Measurements from ENCODE around the gene PTPN1. TPM values are rescaled to one million over a fixed set of nuclear protein-coding genes. Genes with fewer than 3 reads are reported as not detected.
A peak's percentile ranks its signal among the peaks of the same experiment; 100 is the strongest.

PTPN1 gene
- total RNA-seq, 2 donors from 2014 or later, result 65.5 to 67.7 TPM

DNA sequence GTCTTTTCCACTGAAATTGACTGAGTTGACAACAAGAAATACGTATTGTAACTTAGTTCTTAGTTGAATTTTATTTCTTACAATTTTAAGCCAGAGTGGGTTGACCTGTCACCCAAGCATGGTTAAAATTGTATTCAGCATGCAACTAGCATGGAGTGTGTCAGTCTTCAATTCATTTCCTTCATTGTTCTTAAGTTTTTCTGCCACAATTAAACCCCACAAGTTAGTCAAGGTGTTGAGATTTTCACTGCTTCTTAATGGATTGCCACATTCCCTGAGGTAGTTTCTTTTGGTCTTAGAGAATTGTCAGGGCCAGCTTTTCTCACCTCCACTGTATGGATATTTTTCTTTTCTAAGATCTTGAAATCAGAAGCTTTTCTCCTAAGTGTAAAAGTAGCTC is 2.1 kb downstream of the PTPN1 start:
- no peak for ATAC-seq

DNA sequence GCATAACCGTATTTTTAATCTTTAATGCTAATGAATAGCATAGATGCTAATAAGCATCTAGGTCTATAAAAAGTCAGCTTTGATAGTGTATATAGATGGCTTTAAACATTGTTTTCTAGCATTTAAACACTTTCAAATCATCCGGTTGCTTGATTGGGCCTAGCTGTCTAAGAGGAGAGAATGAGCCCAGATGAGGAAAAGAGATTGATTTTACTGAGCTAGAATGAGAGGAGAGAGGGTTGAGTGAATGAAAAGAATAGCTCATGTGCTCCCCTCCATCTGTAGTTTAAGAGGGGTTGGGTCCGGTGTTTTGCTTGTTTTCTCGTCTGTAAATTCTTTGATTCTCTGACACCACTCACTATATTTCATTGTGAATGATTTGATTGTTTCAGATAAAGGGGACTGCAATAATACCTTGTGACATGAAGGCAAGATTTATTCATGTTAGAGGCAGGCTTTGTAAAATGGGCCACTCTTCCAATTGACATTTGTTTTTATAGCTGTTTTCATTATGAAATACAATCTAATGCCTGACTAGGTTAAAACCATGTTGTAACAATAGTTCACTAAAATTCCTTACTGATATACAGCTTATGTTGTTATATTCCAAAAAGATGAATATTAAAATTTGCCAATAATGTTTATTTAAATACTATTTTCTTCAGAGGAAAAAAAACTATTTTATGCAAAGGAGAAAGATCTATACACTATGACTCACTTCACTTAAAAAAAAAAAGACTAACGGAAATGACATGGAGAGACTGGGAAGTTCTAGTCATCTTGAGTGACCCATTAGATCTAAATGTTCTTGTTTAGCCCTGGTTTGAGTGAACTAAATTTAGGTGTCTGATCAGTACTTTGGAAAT is 3.2 kb downstream of the PTPN1 start:
- no peaks in the 10 kb centered on the region for H3K27me3 Mint-ChIP-seq
- peaks cover 7% of the 10 kb centered on the region for H3K36me3 Mint-ChIP-seq (ENCODE audit: low read depth)
- ATAC-seq, result no peak
- peak overlapping the region; percentile 100 for H3K4me3 Mint-ChIP-seq
- no peaks in the 10 kb centered on the region for H3K9me3 ChIP-seq (ENCODE audit: control insufficient read depth, low read length, poor library complexity, severe bottlenecking)
- H3K4me1 Mint-ChIP-seq, result peaks cover 65% of the 10 kb centered on the region
- H3K27ac Mint-ChIP-seq, result peak overlapping the region; percentile 99
- DNase-seq, result no peak

More for the DNA sequence above, 2.1 kb downstream of the PTPN1 start:
- H3K9me3 ChIP-seq (ENCODE audit: control insufficient read depth, low read length, poor library complexity, severe bottlenecking), result no peaks in the 10 kb centered on the region
- peaks cover 7% of the 10 kb centered on the region for H3K36me3 Mint-ChIP-seq (ENCODE audit: low read depth)
- H3K4me1 Mint-ChIP-seq, result peaks cover 56% of the 10 kb centered on the region
- no peak for DNase-seq
- no peaks in the 10 kb centered on the region for H3K27me3 Mint-ChIP-seq
- peak overlapping the region; percentile 100 for H3K4me3 Mint-ChIP-seq
- peak overlapping the region; percentile 99 for H3K27ac Mint-ChIP-seq

GRCh38 chr20:50514035-50514337 is 3.8 kb downstream of the PTPN1 start:
- ATAC-seq, result no peak
- peaks cover 7% of the 10 kb centered on the region for H3K36me3 Mint-ChIP-seq (ENCODE audit: low read depth)
- H3K27ac Mint-ChIP-seq, result peak overlapping the region; percentile 99

GRCh38 chr20:50514750-50515149 is 4.6 kb downstream of the PTPN1 start:
- Mint-ChIP-seq H3K27ac (peak overlapping the region; percentile 99), H3K27me3 (no peaks in the 10 kb centered on the region), H3K4me1 (peaks cover 77% of the 10 kb centered on the region), H3K4me3 (peak overlapping the region; percentile 75), H3K36me3 (ENCODE audit: low read depth) (peaks cover 7% of the 10 kb centered on the region)
- H3K9me3 ChIP-seq (ENCODE audit: control insufficient read depth, low read length, poor library complexity, severe bottlenecking), result no peaks in the 10 kb centered on the region
- ATAC-seq, result no peak
- DNase-seq, result no peak

More at GRCh38 chr20:50514035-50514337, 3.8 kb downstream of the PTPN1 start:
- Mint-ChIP-seq H3K4me1 (peaks cover 69% of the 10 kb centered on the region), H3K27me3 (no peaks in the 10 kb centered on the region), H3K4me3 (peak overlapping the region; percentile 100)
- no peak for DNase-seq
- no peaks in the 10 kb centered on the region for H3K9me3 ChIP-seq (ENCODE audit: control insufficient read depth, low read length, poor library complexity, severe bottlenecking)

GRCh38 chr20:50515471-50516106 is 5.4 kb downstream of the PTPN1 start:
- Mint-ChIP-seq H3K4me1 (peaks cover 84% of the 10 kb centered on the region), H3K4me3 (peak overlapping the region; percentile 69), H3K36me3 (ENCODE audit: low read depth) (peaks cover 7% of the 10 kb centered on the region), H3K27me3 (no peaks in the 10 kb centered on the region), H3K27ac (peak overlapping the region; percentile 99)
- no peaks in the 10 kb centered on the region for H3K9me3 ChIP-seq (ENCODE audit: control insufficient read depth, low read length, poor library complexity, severe bottlenecking)
- ATAC-seq (no peak), DNase-seq (no peak)

- Mint-ChIP-seq H3K4me3 (peak overlapping the region; percentile 69), H3K4me1 (peaks cover 80% of the 10 kb centered on the region), H3K27ac (peak overlapping the region; percentile 99), H3K27me3 (no peaks in the 10 kb centered on the region), H3K36me3 (ENCODE audit: low read depth) (peaks cover 3% of the 10 kb centered on the region)
- DNase-seq (no peak), ATAC-seq (peak; percentile 4)
- H3K9me3 ChIP-seq (ENCODE audit: control insufficient read depth, low read length, poor library complexity, severe bottlenecking), result no peaks in the 10 kb centered on the region
Observed at GRCh38 chr20:50516180-50516934, 6.2 kb downstream of the PTPN1 start.

DNA sequence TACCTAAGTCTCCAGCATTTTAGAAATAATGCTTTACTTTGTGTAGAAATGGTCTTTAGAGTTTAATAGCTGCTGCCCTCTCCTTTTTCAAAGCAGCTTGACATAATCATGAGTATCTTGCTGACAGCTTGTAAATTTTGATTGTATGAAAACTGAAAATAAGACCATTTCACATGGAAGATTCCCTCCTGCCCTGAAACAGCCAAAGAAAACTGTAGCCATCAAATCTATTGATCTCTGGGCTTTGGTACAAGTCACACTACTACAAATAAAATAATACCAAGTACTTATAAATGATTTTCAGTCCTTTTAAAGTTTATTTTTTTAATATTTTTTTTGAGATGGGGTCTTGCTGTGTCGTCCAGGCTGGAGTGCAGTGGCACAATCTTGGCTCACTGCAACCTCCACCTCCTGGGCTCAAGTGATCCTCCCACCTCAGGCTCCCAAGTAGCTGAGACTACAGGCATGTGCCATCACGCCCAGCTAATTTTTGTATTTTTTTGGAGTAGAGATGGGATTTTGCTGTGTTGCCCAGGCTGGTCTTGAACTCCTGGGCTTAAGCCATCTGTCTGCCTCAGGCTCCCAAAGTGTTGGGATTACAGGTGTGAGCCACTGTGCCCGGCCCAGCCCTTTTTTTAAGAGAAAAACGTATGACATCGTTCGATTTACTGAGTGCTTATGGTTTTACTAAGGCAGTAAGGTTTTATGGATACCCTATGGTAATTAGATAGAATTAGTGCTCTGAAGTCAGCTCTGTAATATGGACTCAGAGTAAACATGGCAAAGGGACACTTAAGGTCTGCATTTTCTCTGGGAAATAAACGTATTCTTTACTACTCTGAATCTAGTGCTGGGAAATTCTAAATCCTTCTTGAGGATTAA is 7.0 kb downstream of the PTPN1 start:
- H3K27me3 Mint-ChIP-seq, result no peaks in the 10 kb centered on the region
- DNase-seq (no peak), ATAC-seq (no peak)
- peak overlapping the region; percentile 99 for H3K27ac Mint-ChIP-seq
- peaks cover 3% of the 10 kb centered on the region for H3K36me3 Mint-ChIP-seq (ENCODE audit: low read depth)
- no peaks in the 10 kb centered on the region for H3K9me3 ChIP-seq (ENCODE audit: control insufficient read depth, low read length, poor library complexity, severe bottlenecking)
- peak overlapping the region; percentile 92 for H3K4me3 Mint-ChIP-seq
- H3K4me1 Mint-ChIP-seq, result peaks cover 80% of the 10 kb centered on the region

DNA sequence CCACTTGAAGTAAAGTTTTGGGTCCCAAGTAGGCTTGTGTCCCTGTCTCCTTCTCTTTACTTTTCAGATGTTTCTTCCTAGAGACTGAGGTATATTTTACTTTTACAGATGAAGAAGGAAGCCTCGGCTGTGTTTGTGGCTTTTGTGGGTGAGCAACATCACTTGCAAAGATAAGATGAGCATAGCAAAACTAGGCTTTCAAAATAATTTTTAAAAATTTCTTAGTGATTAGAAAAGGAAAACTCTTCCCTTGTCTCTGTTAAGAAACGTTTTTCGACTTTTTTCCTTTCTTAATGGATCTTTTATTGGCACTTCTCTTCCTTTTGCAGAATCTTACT is 7.6 kb downstream of the PTPN1 start:
- peak overlapping the region; percentile 92 for H3K4me3 Mint-ChIP-seq
- peak; percentile 29 for ATAC-seq
- no peak for DNase-seq
- H3K36me3 Mint-ChIP-seq (ENCODE audit: low read depth), result peaks cover 3% of the 10 kb centered on the region
- peak overlapping the region; percentile 99 for H3K27ac Mint-ChIP-seq
- H3K27me3 Mint-ChIP-seq, result no peaks in the 10 kb centered on the region
- H3K9me3 ChIP-seq (ENCODE audit: control insufficient read depth, low read length, poor library complexity, severe bottlenecking), result no peaks in the 10 kb centered on the region
- H3K4me1 Mint-ChIP-seq, result peaks cover 74% of the 10 kb centered on the region

DNA sequence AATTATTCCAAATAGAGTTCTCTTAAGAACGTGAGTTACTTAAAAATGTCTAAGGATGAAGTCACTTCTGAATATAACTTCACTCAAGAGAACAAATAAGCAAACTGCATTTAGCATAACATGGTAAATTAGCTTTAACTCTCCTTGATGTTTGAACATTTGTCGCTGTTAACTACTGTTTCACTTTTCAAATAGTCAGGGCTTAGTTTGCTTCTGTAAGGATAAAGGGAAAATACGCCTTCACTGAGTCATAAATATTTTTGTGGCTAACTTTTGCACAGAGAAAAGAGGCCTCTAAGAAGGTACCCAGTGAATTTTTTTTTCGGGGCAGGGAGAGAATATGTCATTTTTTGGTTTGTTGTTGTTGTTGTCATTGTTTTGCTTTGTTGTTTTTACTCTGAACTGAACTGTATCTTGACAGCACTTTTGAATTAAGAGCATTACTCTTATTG is 8.1 kb downstream of the PTPN1 start:
- ATAC-seq (peak; percentile 50), DNase-seq (no peak)
- H3K36me3 Mint-ChIP-seq (ENCODE audit: low read depth), result peaks cover 3% of the 10 kb centered on the region
- H3K9me3 ChIP-seq (ENCODE audit: control insufficient read depth, low read length, poor library complexity, severe bottlenecking), result no peaks in the 10 kb centered on the region
- H3K4me3 Mint-ChIP-seq, result peak overlapping the region; percentile 92
- no peaks in the 10 kb centered on the region for H3K27me3 Mint-ChIP-seq
- H3K4me1 Mint-ChIP-seq, result peaks cover 74% of the 10 kb centered on the region
- peak overlapping the region; percentile 99 for H3K27ac Mint-ChIP-seq

- ATAC-seq (peak; percentile 71), DNase-seq (no peak)
- Mint-ChIP-seq H3K4me3 (peak overlapping the region; percentile 92), H3K36me3 (ENCODE audit: low read depth) (peaks cover 3% of the 10 kb centered on the region), H3K27me3 (no peaks in the 10 kb centered on the region), H3K27ac (peak overlapping the region; percentile 99), H3K4me1 (peaks cover 75% of the 10 kb centered on the region)
- H3K9me3 ChIP-seq (ENCODE audit: control insufficient read depth, low read length, poor library complexity, severe bottlenecking), result no peaks in the 10 kb centered on the region
Observed at GRCh38 chr20:50519036-50519762, 9.0 kb downstream of the PTPN1 start.

- peaks cover 66% of the 10 kb centered on the region for H3K4me1 Mint-ChIP-seq
- ATAC-seq, result no peak
- H3K27ac Mint-ChIP-seq, result peak overlapping the region; percentile 99
Observed at GRCh38 chr20:50520222-50520880, 10.2 kb downstream of the PTPN1 start.

More at GRCh38 chr20:50520222-50520880, 10.2 kb downstream of the PTPN1 start:
- Mint-ChIP-seq H3K36me3 (ENCODE audit: low read depth) (no peaks in the 10 kb centered on the region), H3K27me3 (no peaks in the 10 kb centered on the region), H3K4me3 (peak overlapping the region; percentile 92)
- DNase-seq, result no peak
- H3K9me3 ChIP-seq (ENCODE audit: control insufficient read depth, low read length, poor library complexity, severe bottlenecking), result no peaks in the 10 kb centered on the region
